IMR-90 (cell line): ENCODE data around the gene TBC1D24. TPM values are rescaled to one million over a fixed set of nuclear protein-coding genes. Genes with fewer than 3 reads are reported as not detected.

Source experiments
- ATAC-seq: fragments of 200-7000 bp; cut with Tn5 transposase; 2 replicates; pipeline ENCODE4 v1.9.1; 2020; ENCODE audit warnings: low read depth, mild to moderate bottlenecking, moderate library complexity
- BruUV-seq: library from RNA; stranded (reverse); fragments of 400-500 nt; replicated peaks from 2 replicates; lab custom pipeline; 2021; lab: Mats Ljungman, UMichigan
- CTCF ChIA-PET: fragments of 300-600 bp; formaldehyde crosslinking; extraction: SDS; loops from one replicate; lab custom pipeline; 2021; ENCODE audit warnings: antibody characterized with exemption; lab: Yijun Ruan, JAX
- POLR2A ChIA-PET: fragments of 300-600 bp; sonication (Branson Sonifier 250); formaldehyde crosslinking; loops from one replicate; lab custom pipeline; 2022; ENCODE audit warnings: antibody characterized with exemption; ENCODE audit not compliant: unreplicated experiment; lab: Charles Lee
- DNase-seq: peaks from one replicate; pipeline ENCODE4 v3.0.0; 2013
- H2AFZ ChIP-seq: replicated peaks from 2 replicates; pipeline ENCODE3; 2013; ENCODE audit warnings: low read length, mild to moderate bottlenecking; ENCODE audit not compliant: poor library complexity
- H2AK5ac ChIP-seq: 2 replicates; pipeline ENCODE4 v1.6.1; 2013; ENCODE audit warnings: low read depth, low read length, inconsistent platforms
- H2AK9ac ChIP-seq: replicated peaks from 2 replicates; pipeline ENCODE3; 2013; ENCODE audit warnings: mild to moderate bottlenecking, low read depth, low read length, moderate library complexity; ENCODE audit not compliant: poor library complexity
- H2BK120ac ChIP-seq: 2 replicates; pipeline ENCODE4 v1.6.1; 2013; ENCODE audit warnings: low read depth, low read length, inconsistent platforms
- H2BK15ac ChIP-seq: 3 replicates; pipeline ENCODE4 v1.6.1; 2013; ENCODE audit warnings: low read depth, low read length, inconsistent platforms
- H2BK20ac ChIP-seq: 2 replicates; pipeline ENCODE4 v1.6.1; 2013; ENCODE audit warnings: low read depth, mild to moderate bottlenecking, inconsistent platforms, low read length, moderate library complexity
- H2BK5ac ChIP-seq: 2 replicates; pipeline ENCODE4 v1.6.1; 2013; ENCODE audit warnings: mild to moderate bottlenecking, low read depth, low read length, inconsistent platforms; ENCODE audit not compliant: poor library complexity, severe bottlenecking
- H3K14ac ChIP-seq: replicated peaks from 2 replicates; pipeline ENCODE4 v1.6.1; 2013; ENCODE audit warnings: low read depth, low read length, inconsistent platforms
- H3K18ac ChIP-seq: 2 replicates; pipeline ENCODE4 v1.6.1; 2013; ENCODE audit warnings: low read depth, low read length, control low read depth
- H3K23ac ChIP-seq: 2 replicates; pipeline ENCODE4 v1.6.1; 2013; ENCODE audit warnings: low read depth, low read length, inconsistent platforms
- H3K27ac ChIP-seq: 2 replicates; pipeline ENCODE4 v1.5.1; 2013; ENCODE audit warnings: mild to moderate bottlenecking, control low read depth, low read length; ENCODE audit not compliant: insufficient read depth
- H3K27me3 ChIP-seq: 2 replicates; pipeline ENCODE4 v1.6.1; 2013; ENCODE audit warnings: low read length; ENCODE audit not compliant: control insufficient read depth, insufficient read depth
- H3K36me3 ChIP-seq: 2 replicates; pipeline ENCODE4 v1.6.1; 2013; ENCODE audit warnings: low read length, mixed read lengths; ENCODE audit not compliant: control insufficient read depth, insufficient read depth
- H3K4ac ChIP-seq: 2 replicates; pipeline ENCODE4 v1.6.1; 2013; ENCODE audit warnings: low read depth, low read length, inconsistent platforms
- H3K4me1 ChIP-seq: 2 replicates; pipeline ENCODE4 v1.6.1; 2013; ENCODE audit warnings: low read length, mixed read lengths; ENCODE audit not compliant: control insufficient read depth, insufficient read depth
- H3K4me2 ChIP-seq: 2 replicates; pipeline ENCODE4 v1.6.1; 2013; ENCODE audit warnings: low read depth, mild to moderate bottlenecking, control low read depth, low read length, moderate library complexity
- H3K4me3 ChIP-seq: 2 replicates; pipeline ENCODE4 v1.5.1; 2013; ENCODE audit warnings: low read depth, mild to moderate bottlenecking, control low read depth, low read length, moderate library complexity; ENCODE audit not compliant: insufficient read depth
- H3K56ac ChIP-seq: 2 replicates; pipeline ENCODE4 v1.6.1; 2013; ENCODE audit warnings: low read length, inconsistent platforms; ENCODE audit not compliant: insufficient read depth; ENCODE audit errors: extremely low read depth
- H3K79me1 ChIP-seq, 2 experiments: 2 replicates each; pipeline ENCODE4 v1.6.1; 2013; ENCODE audit warnings: low read length in 2 of 2, inconsistent platforms in 1 of 2, low read depth in 1 of 2
- H3K9ac ChIP-seq: 2 replicates; pipeline ENCODE4 v1.6.1; 2013; ENCODE audit warnings: low read depth, low read length, control low read depth
- H3K9me1 ChIP-seq: 2 replicates; pipeline ENCODE4 v1.6.1; 2013; ENCODE audit warnings: low read length, inconsistent platforms; ENCODE audit not compliant: insufficient read depth
- H3K9me3 ChIP-seq: 2 replicates; pipeline ENCODE4 v1.6.1; 2013; ENCODE audit warnings: low read length; ENCODE audit not compliant: control insufficient read depth, insufficient read depth
- H4K20me1 ChIP-seq: 2 replicates; pipeline ENCODE4 v1.6.1; 2013; ENCODE audit warnings: low read length, inconsistent platforms; ENCODE audit not compliant: insufficient read depth
- H4K5ac ChIP-seq: 2 replicates; pipeline ENCODE4 v1.6.1; 2013; ENCODE audit warnings: mild to moderate bottlenecking, low read depth, low read length, control low read depth
- H4K8ac ChIP-seq, 2 experiments: 2 replicates each; pipeline ENCODE4 v1.6.1; 2013; ENCODE audit warnings: low read depth in 2 of 2, low read length in 2 of 2, control low read depth in 1 of 2, inconsistent platforms in 1 of 2
- H4K91ac ChIP-seq: 2 replicates; pipeline ENCODE4 v1.6.1; 2013; ENCODE audit warnings: low read depth, low read length, inconsistent platforms; ENCODE audit not compliant: insufficient read depth
- MAFK ChIP-seq: IDR thresholded peaks from 2 replicates; pipeline ENCODE4 v1.6.1; 2012; ENCODE audit warnings: low read depth, low read length, improper control_type of control experiment
- WGBS, 2 experiments: methylation state at CpG; one replicate each; pipeline versions ENCODE4 v1.1.5 to v1.1.7; 2013; ENCODE audit warnings: missing lambda C conversion rate in 2 of 2; ENCODE audit not compliant: insufficient read length in 1 of 2; ENCODE audit errors: extremely low coverage in 2 of 2; 5-methylcytosine and 5-hydroxymethylcytosine counted together
- dilution Hi-C: fragments of 300-500 bp; cut with HindIII; formaldehyde crosslinking; loops from one replicate; pipeline ENCODE4 v1.14.3; 2018; ENCODE audit warnings: low sequenced_read_pairs; ENCODE audit not compliant: unreplicated experiment
- in situ Hi-C: fragments of 300-500 bp; cut with MboI; formaldehyde crosslinking; loops from 3 replicates; pipeline ENCODE4 v1.14.3; 2019; ENCODE audit warnings: low sequenced_read_pairs, inconsistent platforms, mixed read lengths
- intact Hi-C: fragments of 100-400 bp; cut with micrococcal nuclease; formaldehyde crosslinking; loops from 2 replicates; pipeline ENCODE4 v1.10.0; 2022
- polyA plus RNA-seq, 3 experiments: library from polyadenylated mRNA; depleted of rRNA; stranded (reverse); fragments of >200 nt; gene quantifications; 2 replicates each; pipeline ENCODE4 v1.2.3, GENCODE V29; 2012; ENCODE audit warnings: low replicate concordance in 1 of 3
- total RNA-seq: library from RNA; depleted of rRNA; stranded (reverse); fragments of >200 nt; gene quantifications from 2 replicates; pipeline ENCODE4 v1.2.3, GENCODE V29; 2012
- TF ChIP-seq, protein P1 (sequence below): fragments of 150-350 bp; IDR thresholded peaks from 2 replicates; pipeline ENCODE4 v1.6.1; 2017; ENCODE audit warnings: mild to moderate bottlenecking, antibody characterized with exemption, low read length, low read depth

Gene TBC1D24
- total and polyA plus RNA-seq, 2 of the 4 experiments (the other 2 are of a cell fraction) = 7.5 to 13.4 TPM

GRCh38 chr16:2520784-2521531, 46.0 kb downstream of the TBC1D24 start:
- dilution Hi-C loops (no loop called here), in situ Hi-C loops (no loop called here), intact Hi-C loops (no loop called here)
- H4K20me1 ChIP-seq = peaks cover 41% of the 10 kb centered on the region
- no peaks in the 10 kb centered on the region for H3K9me3 ChIP-seq
- H4K8ac ChIP-seq = peak overlapping the region; percentile 20 to 53; a peak in 2 of 4 replicates
- H3K9ac ChIP-seq = peak overlapping the region; percentile 73
- BruUV-seq = no TSS peak
- no peak overlapping the region for H3K18ac ChIP-seq
- 14% methylated on average over 19 of the region's 41 CpGs; no CpG with 5 or more reads in 1 of the 2 experiments for WGBS, 2 experiments
- H3K79me1 ChIP-seq = peaks cover 20 to 63% of the 10 kb centered on the region in 2 experiments
- ATAC-seq = peak; percentile 13
- H3K4me2 ChIP-seq = peak overlapping the region; percentile 98
- DNase-seq = no peak
- H3K56ac ChIP-seq = 0 out of 2 replicates have a peak overlapping the region, but pooled peaks have one; percentile 6
- H3K27ac ChIP-seq = peak overlapping the region; percentile 53
- H4K91ac ChIP-seq = no peak overlapping the region
- peak overlapping the region; percentile 96 for H2AK9ac ChIP-seq
- 0 out of 2 replicates have a peak overlapping the region, but pooled peaks have one; percentile 66 for H3K23ac ChIP-seq
- H2BK5ac ChIP-seq = no peak overlapping the region
- CTCF ChIA-PET = no interaction called here
- no peak overlapping the region for H2BK20ac ChIP-seq
- peak overlapping the region; percentile 69; the same call in 1 of the 2 replicates for H3K14ac ChIP-seq
- H3K4me1 ChIP-seq = peaks cover 11% of the 10 kb centered on the region
- POLR2A ChIA-PET = interaction anchor here (1.0 kb wide), 1 partner anchor 9 kb away, joined by 3 read pairs; no protein-coding TSS in a partner anchor
- no peak overlapping the region for H2BK15ac ChIP-seq
- 0 out of 2 replicates have a peak overlapping the region, but pooled peaks have one; percentile 24 for H4K5ac ChIP-seq
- peak overlapping the region; percentile 61 for H3K4me3 ChIP-seq
- no peak overlapping the region for H2BK120ac ChIP-seq
- H2AFZ ChIP-seq = peak overlapping the region; percentile 75
- TF ChIP-seq, protein P1, sequence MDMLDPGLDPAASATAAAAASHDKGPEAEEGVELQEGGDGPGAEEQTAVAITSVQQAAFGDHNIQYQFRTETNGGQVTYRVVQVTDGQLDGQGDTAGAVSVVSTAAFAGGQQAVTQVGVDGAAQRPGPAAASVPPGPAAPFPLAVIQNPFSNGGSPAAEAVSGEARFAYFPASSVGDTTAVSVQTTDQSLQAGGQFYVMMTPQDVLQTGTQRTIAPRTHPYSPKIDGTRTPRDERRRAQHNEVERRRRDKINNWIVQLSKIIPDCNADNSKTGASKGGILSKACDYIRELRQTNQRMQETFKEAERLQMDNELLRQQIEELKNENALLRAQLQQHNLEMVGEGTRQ = no peak
- TF ChIP-seq MAFK = 0 out of 2 replicates have a peak, but pooled peaks have one; percentile 3
- peaks cover 14% of the 10 kb centered on the region for H3K9me1 ChIP-seq
- peak overlapping the region; percentile 63; the same call in 1 of the 2 replicates for H2AK5ac ChIP-seq
- H3K4ac ChIP-seq = 0 out of 2 replicates have a peak overlapping the region, but pooled peaks have one; percentile 61
- H3K36me3 ChIP-seq = peaks cover 26% of the 10 kb centered on the region
- no peaks in the 10 kb centered on the region for H3K27me3 ChIP-seq
